HG02852 (cell line): ENCODE results near the gene RC3H2.
"Not testable (repeated sequence)": the region's sequence is repeated elsewhere in the genome, so short reads cannot be mapped to it uniquely, and the experiment has no call there.

Experiments
- ATAC-seq: cut with Tn5 transposase; IDR thresholded peaks from one replicate; pipeline ENCODE4 v1.9.1; 2021; ENCODE audit warnings: mild to moderate bottlenecking, moderate library complexity; ENCODE audit not compliant: unreplicated experiment

RC3H2 gene

GRCh38 chr9:122929796-122930354 lies 24.7 kb upstream of the RC3H2 start:
- no peak for ATAC-seq

- ATAC-seq = no peak
Measured at GRCh38 chr9:122923947-122924346, 18.8 kb upstream of the RC3H2 start.

GRCh38 chr9:122922713-122923112 lies 17.6 kb upstream of the RC3H2 start:
- ATAC-seq = no peak

- no peak for ATAC-seq
Measured at GRCh38 chr9:122918310-122918709, 13.2 kb upstream of the RC3H2 start.

GRCh38 chr9:122912964-122913673 lies 8.0 kb upstream of the RC3H2 start, which contains the start of gene ZBTB6:
Gene ZBTB6 (minus strand): TSS chr9:122913323. CDS start chr9:122912072, 1,251 bp downstream.
- peak; percentile 98 for ATAC-seq

GRCh38 chr9:122912671-122912963 lies 7.5 kb upstream of the RC3H2 start:
- ATAC-seq = no peak

- ATAC-seq = not testable (repeated sequence)
Measured at GRCh38 chr9:122906122-122906521, 963 bp upstream of the RC3H2 start.

- ATAC-seq = peak; percentile 26
Measured at GRCh38 chr9:122904466-122904822, 715 bp downstream of the RC3H2 start.

GRCh38 chr9:122900791-122901190 lies 4.4 kb downstream of the RC3H2 start:
- ATAC-seq = no peak

- no peak for ATAC-seq
Measured at GRCh38 chr9:122897969-122898368, 7.2 kb downstream of the RC3H2 start.

GRCh38 chr9:122888480-122888879 lies 16.7 kb downstream of the RC3H2 start:
- no peak for ATAC-seq

- ATAC-seq = no peak
Measured at GRCh38 chr9:122883125-122883524, 22.0 kb downstream of the RC3H2 start.

GRCh38 chr9:122879443-122879842 lies 25.7 kb downstream of the RC3H2 start:
- no peak for ATAC-seq

GRCh38 chr9:122875523-122875922 lies 29.6 kb downstream of the RC3H2 start:
- no peak for ATAC-seq

- ATAC-seq = not testable (repeated sequence)
Measured at GRCh38 chr9:122867276-122867675, 37.9 kb downstream of the RC3H2 start.

- ATAC-seq = no peak
Measured at GRCh38 chr9:122866079-122866478, 39.1 kb downstream of the RC3H2 start.

GRCh38 chr9:122865300-122865699 lies 39.9 kb downstream of the RC3H2 start:
- no peak for ATAC-seq

- no peak for ATAC-seq
Measured at GRCh38 chr9:122863407-122863806, 41.8 kb downstream of the RC3H2 start.

- no peak for ATAC-seq
Measured at GRCh38 chr9:122860319-122861142, 44.6 kb downstream of the RC3H2 start.

- ATAC-seq = no peak
Measured at GRCh38 chr9:122857815-122858214, 47.3 kb downstream of the RC3H2 start.

- not testable (repeated sequence) for ATAC-seq
Measured at GRCh38 chr9:122852085-122852786, 52.9 kb downstream of the RC3H2 start.
